ENCODE data around the gene INTS4. TPM values are rescaled to one million over a fixed set of nuclear protein-coding genes. Genes with fewer than 3 reads are reported as not detected.
"Not testable (repeated sequence)": the region's sequence is repeated elsewhere in the genome, so short reads cannot be mapped to it uniquely, and the experiment has no call there.

Gene INTS4
- total RNA-seq, 6 experiments from 2014 or later = 8.3 to 19.0 (median 14.7) TPM

DNA sequence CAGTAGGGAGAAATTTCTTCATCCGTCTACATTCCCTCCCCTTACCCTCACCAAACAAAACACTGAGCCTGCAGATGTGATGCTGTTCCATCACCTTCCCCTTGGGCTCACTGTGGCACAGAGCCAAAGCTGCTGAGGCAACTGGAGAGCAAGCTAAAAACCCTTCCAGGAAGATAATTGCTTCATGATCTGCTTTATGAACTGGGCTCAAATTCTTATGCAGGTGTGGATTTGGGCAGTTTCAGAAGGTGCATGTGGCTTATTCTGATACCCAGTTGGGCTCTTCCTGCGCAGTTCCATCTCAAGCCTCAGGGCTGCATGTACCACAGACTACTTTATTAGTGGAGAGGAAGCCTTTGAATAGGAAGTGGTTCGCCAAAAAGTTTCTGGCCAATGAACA is 115.2 kb downstream of the INTS4 start:
- H3K4me1 ChIP-seq = no peaks in the 10 kb centered on the region
- H3K27ac ChIP-seq = no peak overlapping the region
- H3K27me3 ChIP-seq = no peaks in the 10 kb centered on the region
- no peak for DNase-seq
- no peak overlapping the region for H3K4me3 ChIP-seq
- no peak for ATAC-seq
- H3K36me3 ChIP-seq = peaks cover 0 to 28% (median 10%) of the 10 kb centered on the region in 4 donors
- intact Hi-C loops (cut with DNase I) = no loop called here
- TF ChIP-seq, protein P1, sequence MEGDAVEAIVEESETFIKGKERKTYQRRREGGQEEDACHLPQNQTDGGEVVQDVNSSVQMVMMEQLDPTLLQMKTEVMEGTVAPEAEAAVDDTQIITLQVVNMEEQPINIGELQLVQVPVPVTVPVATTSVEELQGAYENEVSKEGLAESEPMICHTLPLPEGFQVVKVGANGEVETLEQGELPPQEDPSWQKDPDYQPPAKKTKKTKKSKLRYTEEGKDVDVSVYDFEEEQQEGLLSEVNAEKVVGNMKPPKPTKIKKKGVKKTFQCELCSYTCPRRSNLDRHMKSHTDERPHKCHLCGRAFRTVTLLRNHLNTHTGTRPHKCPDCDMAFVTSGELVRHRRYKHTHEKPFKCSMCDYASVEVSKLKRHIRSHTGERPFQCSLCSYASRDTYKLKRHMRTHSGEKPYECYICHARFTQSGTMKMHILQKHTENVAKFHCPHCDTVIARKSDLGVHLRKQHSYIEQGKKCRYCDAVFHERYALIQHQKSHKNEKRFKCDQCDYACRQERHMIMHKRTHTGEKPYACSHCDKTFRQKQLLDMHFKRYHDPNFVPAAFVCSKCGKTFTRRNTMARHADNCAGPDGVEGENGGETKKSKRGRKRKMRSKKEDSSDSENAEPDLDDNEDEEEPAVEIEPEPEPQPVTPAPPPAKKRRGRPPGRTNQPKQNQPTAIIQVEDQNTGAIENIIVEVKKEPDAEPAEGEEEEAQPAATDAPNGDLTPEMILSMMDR (IDR thresholded peaks at IDR 0.05) = no peak
- no peak for TF ChIP-seq POLR2A (IDR thresholded peaks at IDR 0.05)
- 79% methylated on average over 3 of the region's 3 CpGs for WGBS (ENCODE audit: insufficient coverage, low coverage, low lambda C conversion rate, missing lambda C conversion rate)
- no peaks in the 10 kb centered on the region for H3K9me3 ChIP-seq

DNA sequence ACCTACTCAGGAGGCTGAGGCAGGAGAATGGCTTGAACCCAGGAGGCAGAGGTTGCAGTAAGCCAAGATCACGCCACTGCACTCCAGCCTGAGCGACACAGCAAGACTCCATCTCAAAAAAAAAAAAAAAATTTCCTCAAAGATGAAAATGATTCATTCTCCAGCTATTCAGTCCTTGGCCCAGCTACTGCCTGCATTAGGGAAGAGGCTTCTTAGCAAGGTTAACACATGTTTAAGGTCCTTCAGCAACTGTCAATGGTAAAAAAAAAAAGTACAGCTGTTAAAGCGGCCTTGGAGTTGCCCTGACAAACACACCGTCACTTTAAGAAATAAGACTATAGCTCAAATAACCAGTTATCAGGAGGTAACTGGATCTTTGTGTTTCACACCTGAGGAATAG is 116.2 kb downstream of the INTS4 start:
- 96% methylated on average over 4 of the region's 4 CpGs for WGBS (ENCODE audit: insufficient coverage, low coverage, low lambda C conversion rate, missing lambda C conversion rate)
- intact Hi-C loops (cut with DNase I); H3K9me3 ChIP-seq; ATAC-seq; H3K27me3 ChIP-seq; H3K4me3 ChIP-seq; H3K27ac ChIP-seq; DNase-seq; H3K4me1 ChIP-seq: not testable (repeated sequence)
- H3K36me3 ChIP-seq = peaks cover 0 to 26% (median 6%) of the 10 kb centered on the region in 4 donors

- no peak for DNase-seq
- Histone ChIP-seq H3K4me3 (no peak overlapping the region), H3K36me3 (peaks cover 0 to 31% (median 6%) of the 10 kb centered on the region in 4 donors), H3K9me3 (no peaks in the 10 kb centered on the region), H3K27me3 (no peaks in the 10 kb centered on the region), H3K4me1 (no peaks in the 10 kb centered on the region), H3K27ac (no peak overlapping the region)
- intact Hi-C loops (cut with DNase I) = no loop called here
- WGBS (ENCODE audit: insufficient coverage, low coverage, low lambda C conversion rate, missing lambda C conversion rate) = 89% methylated on average over 3 of the region's 3 CpGs
- ATAC-seq = no peak
- TF ChIP-seq POLR2A (IDR thresholded peaks at IDR 0.05) = no peak
- TF ChIP-seq, protein P1 (IDR thresholded peaks at IDR 0.05) = no peak
Observed at GRCh38 chr11:77876045-77876444, 118.4 kb downstream of the INTS4 start.

GRCh38 chr11:77874206-77874605 is 120.3 kb downstream of the INTS4 start:
- no peaks in the 10 kb centered on the region for H3K27me3 ChIP-seq
- ATAC-seq (no peak), DNase-seq (no peak)
- H3K4me3 ChIP-seq = no peak overlapping the region
- peaks cover 0 to 36% (median 5%) of the 10 kb centered on the region in 4 donors for H3K36me3 ChIP-seq
- H3K4me1 ChIP-seq = no peaks in the 10 kb centered on the region
- 100% methylated on average over 3 of the region's 3 CpGs for WGBS (ENCODE audit: insufficient coverage, low coverage, low lambda C conversion rate, missing lambda C conversion rate)
- H3K27ac ChIP-seq = no peak overlapping the region
- H3K9me3 ChIP-seq = no peaks in the 10 kb centered on the region
- intact Hi-C loops (cut with DNase I) = no loop called here
- TF ChIP-seq, protein P1 (IDR thresholded peaks at IDR 0.05) = no peak
- TF ChIP-seq POLR2A (IDR thresholded peaks at IDR 0.05) = no peak

DNA sequence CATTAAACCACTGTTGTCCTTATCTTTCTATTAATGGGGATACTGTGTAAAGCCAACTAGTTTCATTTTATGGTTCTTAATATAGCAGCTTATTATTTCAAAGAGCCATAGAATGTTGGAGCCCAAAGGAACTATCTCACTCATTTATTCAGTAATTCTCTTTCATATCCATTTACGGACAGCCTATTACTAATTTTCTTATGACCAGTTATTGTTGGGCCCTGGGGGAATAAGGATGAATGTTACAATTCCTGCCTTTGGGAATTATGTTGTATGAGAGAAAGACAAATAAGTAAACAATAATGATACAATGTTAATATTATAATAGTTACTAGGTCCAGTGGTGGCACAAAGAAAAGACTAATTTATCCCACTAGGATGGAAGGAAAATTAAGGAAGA is 121.1 kb downstream of the INTS4 start:
- no peak for TF ChIP-seq POLR2A (IDR thresholded peaks at IDR 0.05)
- TF ChIP-seq, protein P1 (IDR thresholded peaks at IDR 0.05) = no peak
- WGBS (ENCODE audit: insufficient coverage, low coverage, low lambda C conversion rate, missing lambda C conversion rate) = 93% methylated on average over 1 of the region's 1 CpG
- peaks cover 0 to 28% (median 5%) of the 10 kb centered on the region in 4 donors for H3K36me3 ChIP-seq
- H3K27ac ChIP-seq = no peak overlapping the region
- H3K9me3 ChIP-seq = no peaks in the 10 kb centered on the region
- no peak overlapping the region for H3K4me3 ChIP-seq
- no peaks in the 10 kb centered on the region for H3K27me3 ChIP-seq
- DNase-seq (no peak), ATAC-seq (no peak)
- intact Hi-C loops (cut with DNase I) = no loop called here
- no peaks in the 10 kb centered on the region for H3K4me1 ChIP-seq
